Esophagus squamous epithelium (tissue), 5 donors: ENCODE data around the gene ZDHHC14. TPM values are rescaled to one million over a fixed set of nuclear protein-coding genes. Genes with fewer than 3 reads are reported as not detected.

Experiments
- DNase-seq: peaks from one replicate; lab custom pipeline; 2025; lab: John Stamatoyannopoulos, UW
- H3K27ac ChIP-seq, 4 donors: fragments of 200-600 bp; sonication (generic); one replicate each; pipeline ENCODE4 v1.5.1; 2016 to 2019; ENCODE audit warnings: mild to moderate bottlenecking in 1 of 4
- H3K27me3 ChIP-seq, 4 donors: fragments of 200-600 bp; sonication (generic); 1 replicate in 3 of 4; 2 replicates in 1 of 4; pipeline versions ENCODE4 v1.5.1 to v1.6.0; 2017 to 2021; ENCODE audit warnings: antibody characterized with exemption in 1 of 4
- H3K36me3 ChIP-seq, 3 donors: fragments of 200-600 bp; sonication (generic); one replicate each; pipeline ENCODE4 v1.5.1; 2016 to 2019
- H3K4me1 ChIP-seq, 3 donors: fragments of 200-600 bp; sonication (generic); one replicate each; pipeline ENCODE4 v1.5.1; 2017 to 2019
- H3K4me3 ChIP-seq, 4 donors: fragments of 200-600 bp; sonication (generic); 1 replicate in 3 of 4; 2 replicates in 1 of 4; pipeline ENCODE4 v1.5.1; 2016 to 2019; ENCODE audit warnings: mild to moderate bottlenecking in 2 of 4, moderate library complexity in 1 of 4
- H3K9me3 ChIP-seq, 3 donors: fragments of 200-600 bp; sonication (generic); one replicate each; pipeline ENCODE4 v1.5.1; 2016 to 2019
- POLR2A ChIP-seq, 4 donors: fragments of 450-650 bp; IDR thresholded peaks; one replicate each; pipeline ENCODE4 v1.6.1; 2017; ENCODE audit warnings: antibody characterized with exemption in 4 of 4, mild to moderate bottlenecking in 4 of 4, moderate library complexity in 3 of 4
- WGBS, 2 donors: methylation state at CpG; one replicate each; pipeline ENCODE4 v1.1.5; 2018; 5-methylcytosine and 5-hydroxymethylcytosine counted together
- intact Hi-C: fragments of 100-400 bp; cut with DNase I; formaldehyde crosslinking; loops from one replicate; pipeline ENCODE4 v1.15.0; 2022
- total RNA-seq, 4 donors: library from RNA; depleted of rRNA; stranded (reverse); fragments of >200 nt; gene quantifications; one replicate each; pipeline ENCODE4 v1.1.0, GENCODE V29; 2016
- TF ChIP-seq, protein P1 (sequence below), 6 experiments: fragments of 450-650 bp in 4 of 6; fragments of 200-600 bp in 2 of 6; sonication (generic) in 2 of 6; IDR thresholded peaks; one replicate each; pipeline ENCODE4 v1.5.1; 2016 to 2019; ENCODE audit warnings: antibody characterized with exemption in 6 of 6, mild to moderate bottlenecking in 4 of 6, moderate library complexity in 4 of 6
- donor health status: DM: yes; HTN: yes; CAD: no.

The ZDHHC14 gene
- total RNA-seq, 4 donors from 2014 or later: 6.1 to 15.6 (median 6.9) TPM

DNA sequence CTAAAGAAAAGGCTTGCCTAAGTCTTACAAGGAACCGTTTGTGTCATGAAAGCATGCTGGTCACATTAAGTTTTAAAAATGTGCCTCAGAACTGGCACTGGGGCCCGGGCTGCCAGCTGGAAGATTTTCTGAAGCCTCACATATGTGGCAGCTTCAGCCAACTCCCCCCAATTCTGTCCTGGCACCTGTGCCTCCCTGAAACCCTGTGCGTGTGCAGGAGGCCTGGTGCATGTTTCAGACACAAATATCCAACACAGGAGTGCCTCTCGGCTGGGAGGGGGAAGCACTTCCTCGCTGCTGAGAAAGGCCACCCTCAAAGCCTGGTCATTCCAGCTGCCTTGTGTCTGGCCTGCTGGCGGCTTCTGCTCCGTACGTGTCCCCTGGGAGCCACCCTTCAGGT is 253.6 kb downstream of the ZDHHC14 start:
- no peak for DNase-seq
- Histone ChIP-seq H3K9me3 (no peaks in the 10 kb centered on the region), H3K4me3 (no peak overlapping the region), H3K4me1 (peaks cover 0 to 23% (median 0%) of the 10 kb centered on the region in 3 donors), H3K27me3 (no peaks in the 10 kb centered on the region), H3K36me3 (no peaks in the 10 kb centered on the region), H3K27ac (peak overlapping the region in 1 of 4 donors; percentile 47)
- WGBS, 2 donors: 80 to 82% methylated on average over 3 to 8 of the region's 8 CpGs
- intact Hi-C loops: no loop called here
- TF ChIP-seq, protein P1, sequence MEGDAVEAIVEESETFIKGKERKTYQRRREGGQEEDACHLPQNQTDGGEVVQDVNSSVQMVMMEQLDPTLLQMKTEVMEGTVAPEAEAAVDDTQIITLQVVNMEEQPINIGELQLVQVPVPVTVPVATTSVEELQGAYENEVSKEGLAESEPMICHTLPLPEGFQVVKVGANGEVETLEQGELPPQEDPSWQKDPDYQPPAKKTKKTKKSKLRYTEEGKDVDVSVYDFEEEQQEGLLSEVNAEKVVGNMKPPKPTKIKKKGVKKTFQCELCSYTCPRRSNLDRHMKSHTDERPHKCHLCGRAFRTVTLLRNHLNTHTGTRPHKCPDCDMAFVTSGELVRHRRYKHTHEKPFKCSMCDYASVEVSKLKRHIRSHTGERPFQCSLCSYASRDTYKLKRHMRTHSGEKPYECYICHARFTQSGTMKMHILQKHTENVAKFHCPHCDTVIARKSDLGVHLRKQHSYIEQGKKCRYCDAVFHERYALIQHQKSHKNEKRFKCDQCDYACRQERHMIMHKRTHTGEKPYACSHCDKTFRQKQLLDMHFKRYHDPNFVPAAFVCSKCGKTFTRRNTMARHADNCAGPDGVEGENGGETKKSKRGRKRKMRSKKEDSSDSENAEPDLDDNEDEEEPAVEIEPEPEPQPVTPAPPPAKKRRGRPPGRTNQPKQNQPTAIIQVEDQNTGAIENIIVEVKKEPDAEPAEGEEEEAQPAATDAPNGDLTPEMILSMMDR (IDR thresholded peaks at IDR 0.05): no peak
- no peak for TF ChIP-seq POLR2A (IDR thresholded peaks at IDR 0.05)

DNA sequence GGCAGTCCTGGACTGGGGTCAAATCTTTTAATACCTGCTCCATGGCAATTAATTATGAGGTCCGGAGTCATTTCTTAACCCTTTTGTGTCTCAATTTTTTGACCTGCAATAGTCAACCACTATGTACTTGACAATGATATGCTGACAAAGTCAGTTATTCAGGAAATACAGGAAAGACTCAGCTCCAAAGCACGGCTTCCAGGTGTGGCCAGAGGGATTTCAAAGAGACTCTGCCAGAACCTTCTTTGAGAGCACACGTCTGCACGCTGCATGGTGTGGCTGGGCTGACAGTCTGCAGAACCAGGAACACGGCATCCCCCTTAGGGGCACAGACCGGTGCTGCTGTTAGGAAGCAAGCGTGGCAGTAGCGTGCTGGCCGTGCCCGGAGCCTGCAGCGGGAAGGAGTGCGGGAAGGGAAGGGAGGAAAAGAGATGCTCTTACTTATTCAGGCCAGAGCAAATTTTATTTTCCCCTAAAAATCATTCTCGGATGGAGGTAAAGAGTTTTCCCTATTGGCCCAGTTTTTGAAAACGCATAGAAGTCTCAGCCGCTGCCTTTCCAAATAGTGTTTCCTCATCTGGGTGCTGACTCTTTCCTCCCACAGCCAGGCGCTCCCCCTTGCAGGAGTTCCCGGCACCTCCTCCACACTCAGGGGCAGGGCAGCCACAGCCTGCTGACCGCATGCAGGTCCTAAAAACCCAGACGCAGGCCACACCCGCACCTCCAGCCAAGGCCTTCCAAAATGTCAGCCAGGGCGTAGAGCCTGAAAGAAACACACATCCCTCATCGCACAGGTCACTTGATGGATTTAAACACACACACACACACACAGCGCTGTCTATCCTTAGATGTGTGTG is 254.6 kb downstream of the ZDHHC14 start:
- WGBS, 2 donors: 79 to 80% methylated on average over 21 to 23 of the region's 23 CpGs
- no peak for TF ChIP-seq POLR2A (IDR thresholded peaks at IDR 0.05)
- TF ChIP-seq, protein P1 (IDR thresholded peaks at IDR 0.05): no peak
- no peak overlapping the region for H3K4me3 ChIP-seq
- no peaks in the 10 kb centered on the region for H3K9me3 ChIP-seq
- peaks cover 0 to 23% (median 0%) of the 10 kb centered on the region in 3 donors for H3K4me1 ChIP-seq
- intact Hi-C loops: no loop called here
- H3K36me3 ChIP-seq: no peaks in the 10 kb centered on the region
- H3K27ac ChIP-seq: peak overlapping the region in 2 of 4 donors; percentile 19 to 47
- H3K27me3 ChIP-seq: no peaks in the 10 kb centered on the region
- no peak for DNase-seq

DNA sequence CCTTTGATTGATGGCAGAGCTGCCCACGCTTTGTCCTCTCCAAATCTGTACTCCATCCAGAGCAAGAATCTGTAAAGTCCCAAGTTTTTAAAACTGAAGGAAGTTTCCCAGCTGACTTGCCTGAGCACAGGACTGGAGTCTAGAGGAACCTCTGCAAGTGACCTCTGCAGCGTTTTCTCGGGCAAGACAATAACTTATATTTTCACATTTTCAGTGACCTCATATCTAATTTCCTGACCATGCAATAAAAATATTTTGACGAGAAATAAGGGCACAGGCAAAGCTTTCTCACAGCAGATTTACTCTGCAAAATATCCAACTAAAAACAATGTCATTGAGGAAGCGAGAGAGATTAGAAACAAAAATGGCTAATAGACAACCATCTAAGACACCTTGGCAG is 256.5 kb downstream of the ZDHHC14 start:
- no peaks in the 10 kb centered on the region for H3K36me3 ChIP-seq
- DNase-seq: no peak
- no peaks in the 10 kb centered on the region for H3K27me3 ChIP-seq
- H3K4me3 ChIP-seq: no peak overlapping the region
- no peaks in the 10 kb centered on the region for H3K9me3 ChIP-seq
- no peak overlapping the region for H3K27ac ChIP-seq
- WGBS, 2 donors: 85 to 91% methylated on average over 5 of the region's 5 CpGs
- TF ChIP-seq, protein P1 (IDR thresholded peaks at IDR 0.05): no peak
- no peak for TF ChIP-seq POLR2A (IDR thresholded peaks at IDR 0.05)
- intact Hi-C loops: no loop called here
- H3K4me1 ChIP-seq: peaks cover 0 to 23% (median 0%) of the 10 kb centered on the region in 3 donors

DNA sequence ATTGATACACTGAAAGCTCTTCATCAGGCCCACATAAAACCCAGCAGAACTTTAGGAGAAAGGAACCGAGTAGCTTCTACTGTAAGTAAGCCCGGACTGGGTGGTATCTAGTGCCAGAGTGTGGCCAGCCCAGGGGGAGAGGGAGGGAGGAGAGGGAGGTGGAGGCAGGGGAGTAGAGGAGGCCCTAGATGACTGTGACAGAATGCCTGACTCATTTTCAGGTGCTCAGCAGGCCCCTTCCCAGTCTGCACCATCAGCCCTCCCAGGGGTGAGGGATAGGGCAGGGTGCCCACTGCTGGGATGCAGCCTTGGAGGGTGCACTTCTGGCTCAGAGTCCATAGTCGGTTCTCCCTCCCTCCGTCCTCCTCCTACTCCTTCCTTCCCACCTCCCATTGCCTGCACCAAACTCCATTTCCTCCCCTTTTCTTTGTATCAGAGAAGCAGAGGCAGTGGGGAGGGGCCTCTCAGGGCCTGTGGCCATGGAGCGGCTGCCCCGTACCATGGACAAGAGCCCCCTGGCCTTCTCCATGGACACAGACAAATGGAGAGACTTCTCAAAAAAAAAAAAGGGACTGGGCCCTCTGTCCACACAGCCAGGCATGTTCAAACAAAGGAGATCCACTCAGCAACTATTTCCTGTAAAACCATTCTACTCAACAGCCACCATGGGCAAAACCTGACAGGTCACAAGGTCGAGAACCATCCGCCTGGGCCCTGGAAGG is 257.1 kb downstream of the ZDHHC14 start:
- no peak overlapping the region for H3K27ac ChIP-seq
- intact Hi-C loops: no loop called here
- H3K27me3 ChIP-seq: no peaks in the 10 kb centered on the region
- 85 to 87% methylated on average over 5 to 6 of the region's 8 CpGs for WGBS, 2 donors
- H3K4me1 ChIP-seq: peaks cover 0 to 23% (median 0%) of the 10 kb centered on the region in 3 donors
- no peak for DNase-seq
- H3K36me3 ChIP-seq: no peaks in the 10 kb centered on the region
- TF ChIP-seq, protein P1 (IDR thresholded peaks at IDR 0.05): no peak
- no peak for TF ChIP-seq POLR2A (IDR thresholded peaks at IDR 0.05)
- no peak overlapping the region for H3K4me3 ChIP-seq
- no peaks in the 10 kb centered on the region for H3K9me3 ChIP-seq

DNA sequence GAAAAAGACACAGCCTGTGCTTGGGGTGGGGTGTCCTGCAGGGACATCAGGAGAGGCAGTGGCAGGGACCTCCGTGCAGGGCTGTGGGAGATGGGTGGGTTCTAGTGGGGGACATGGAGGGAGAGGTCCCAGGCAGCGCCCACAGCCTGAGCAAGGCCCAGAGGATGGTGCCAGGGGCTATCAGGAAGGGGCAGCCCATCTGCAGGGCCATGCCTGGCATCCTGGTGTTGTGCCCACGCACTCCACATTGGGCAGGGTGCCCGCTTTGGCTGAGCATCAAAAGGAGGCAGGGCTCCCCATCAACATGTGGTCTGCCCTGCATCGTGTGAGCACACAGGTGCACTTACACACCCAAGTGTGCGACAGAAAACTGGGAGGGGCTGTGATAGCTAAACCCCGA is 257.8 kb downstream of the ZDHHC14 start:
- no peak for TF ChIP-seq POLR2A (IDR thresholded peaks at IDR 0.05)
- TF ChIP-seq, protein P1 (IDR thresholded peaks at IDR 0.05): no peak
- no peak for DNase-seq
- H3K27me3 ChIP-seq: no peaks in the 10 kb centered on the region
- H3K9me3 ChIP-seq: no peaks in the 10 kb centered on the region
- H3K4me1 ChIP-seq: peaks cover 0 to 23% (median 0%) of the 10 kb centered on the region in 3 donors
- 83 to 90% methylated on average over 1 to 4 of the region's 7 CpGs for WGBS, 2 donors
- H3K36me3 ChIP-seq: no peaks in the 10 kb centered on the region
- intact Hi-C loops: no loop called here
- no peak overlapping the region for H3K27ac ChIP-seq
- H3K4me3 ChIP-seq: no peak overlapping the region
